ENCODE measurements around the gene WDR70.
"Not testable (repeated sequence)": the region's sequence is repeated elsewhere in the genome, so short reads cannot be mapped to it uniquely, and the experiment has no call there.

Gene WDR70

DNA sequence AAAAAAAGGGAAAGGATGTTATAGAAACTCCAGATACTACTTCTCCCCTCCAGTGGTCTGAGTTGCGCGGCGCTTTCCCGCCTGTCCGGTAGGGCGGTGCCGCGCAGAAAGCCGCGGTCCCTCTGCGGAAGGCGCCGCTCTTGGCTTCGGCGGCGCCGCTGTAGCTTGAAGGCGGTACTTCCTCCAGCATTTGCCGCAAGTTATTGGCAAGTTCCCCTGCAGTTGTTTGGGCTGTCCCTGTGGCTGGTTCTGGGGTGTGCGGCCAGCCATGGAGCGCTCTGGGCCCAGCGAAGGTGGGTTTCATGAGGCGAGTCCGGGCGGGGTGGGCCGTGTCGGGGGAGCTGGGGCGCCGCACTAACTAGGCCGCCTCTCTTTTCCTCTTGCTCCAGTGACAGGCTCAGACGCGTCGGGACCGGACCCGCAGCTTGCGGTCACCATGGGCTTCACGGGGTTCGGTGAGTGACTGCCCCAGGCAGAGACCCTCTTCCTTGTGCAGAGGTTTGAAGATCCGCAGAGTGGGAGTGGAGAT is at the start of gene WDR70:
TSS of gene WDR70 (plus strand) at position 219 of the 529 bp plus-strand sequence. CDS start at position 269, 50 bp downstream.
- peak; percentile 94 for DNase-seq

DNA sequence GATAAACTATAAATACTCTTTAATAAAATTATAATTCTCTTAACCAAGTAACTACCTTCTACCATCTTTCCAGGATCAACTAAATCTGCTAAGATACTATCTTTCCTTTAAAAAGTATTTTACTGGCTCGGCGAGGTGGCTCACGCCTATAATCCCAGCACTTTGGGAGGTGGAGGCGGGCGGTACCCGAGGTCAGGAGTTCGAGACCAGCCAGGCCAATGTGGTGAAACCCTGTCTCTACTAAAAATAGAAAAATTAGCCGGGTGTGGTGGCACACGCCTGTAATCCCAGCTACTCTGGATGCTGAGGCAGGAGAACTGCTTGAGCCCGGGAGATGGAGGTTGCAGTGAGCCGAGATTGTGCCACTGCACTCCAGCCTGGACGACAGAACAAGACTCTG is 44.4 kb upstream of the WDR70 start:
- not testable (repeated sequence) for DNase-seq

DNA sequence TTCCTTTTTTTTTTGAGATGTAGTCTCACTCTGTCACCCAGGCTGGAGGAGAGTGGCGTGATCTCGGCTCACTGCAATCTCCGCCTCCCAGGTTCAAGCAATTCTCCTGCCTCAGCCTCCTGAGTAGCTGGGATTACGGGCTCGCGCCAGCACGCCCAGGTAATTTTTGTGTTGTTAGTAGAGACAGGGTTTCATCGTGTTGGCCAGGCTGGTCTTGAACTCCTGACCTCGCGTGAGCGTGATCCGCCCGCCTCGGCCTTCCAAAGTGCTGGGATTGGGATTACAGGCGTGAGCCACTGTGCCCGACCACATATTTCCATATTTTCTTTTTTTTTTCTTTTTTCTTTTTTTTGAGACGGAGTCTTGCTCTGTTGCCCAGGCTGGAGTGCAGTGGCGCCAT is 36.4 kb upstream of the WDR70 start:
- DNase-seq: not testable (repeated sequence)

DNA sequence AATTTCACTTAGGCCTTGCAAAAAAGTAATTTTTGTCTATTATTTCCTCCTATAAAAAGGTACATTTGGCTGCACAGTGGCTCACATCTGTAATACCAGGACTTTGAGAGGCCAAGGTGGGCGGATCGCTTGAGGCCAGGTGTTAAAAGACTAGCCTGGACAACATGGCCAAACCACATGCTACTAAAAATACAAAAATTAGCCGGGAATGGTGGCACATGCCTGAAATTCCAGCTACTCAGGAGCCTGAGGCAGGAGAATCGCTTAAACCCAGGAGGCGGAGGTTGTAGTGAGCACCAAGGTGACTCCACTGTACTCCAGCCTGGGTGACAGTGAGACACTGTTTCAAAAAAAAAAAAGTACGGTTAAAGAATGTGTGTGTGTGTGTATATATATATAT is 24.0 kb upstream of the WDR70 start:
- no peak for DNase-seq

GRCh38 chr5:37370550-37370863 is 8.6 kb upstream of the WDR70 start:
- no peak for DNase-seq

DNA sequence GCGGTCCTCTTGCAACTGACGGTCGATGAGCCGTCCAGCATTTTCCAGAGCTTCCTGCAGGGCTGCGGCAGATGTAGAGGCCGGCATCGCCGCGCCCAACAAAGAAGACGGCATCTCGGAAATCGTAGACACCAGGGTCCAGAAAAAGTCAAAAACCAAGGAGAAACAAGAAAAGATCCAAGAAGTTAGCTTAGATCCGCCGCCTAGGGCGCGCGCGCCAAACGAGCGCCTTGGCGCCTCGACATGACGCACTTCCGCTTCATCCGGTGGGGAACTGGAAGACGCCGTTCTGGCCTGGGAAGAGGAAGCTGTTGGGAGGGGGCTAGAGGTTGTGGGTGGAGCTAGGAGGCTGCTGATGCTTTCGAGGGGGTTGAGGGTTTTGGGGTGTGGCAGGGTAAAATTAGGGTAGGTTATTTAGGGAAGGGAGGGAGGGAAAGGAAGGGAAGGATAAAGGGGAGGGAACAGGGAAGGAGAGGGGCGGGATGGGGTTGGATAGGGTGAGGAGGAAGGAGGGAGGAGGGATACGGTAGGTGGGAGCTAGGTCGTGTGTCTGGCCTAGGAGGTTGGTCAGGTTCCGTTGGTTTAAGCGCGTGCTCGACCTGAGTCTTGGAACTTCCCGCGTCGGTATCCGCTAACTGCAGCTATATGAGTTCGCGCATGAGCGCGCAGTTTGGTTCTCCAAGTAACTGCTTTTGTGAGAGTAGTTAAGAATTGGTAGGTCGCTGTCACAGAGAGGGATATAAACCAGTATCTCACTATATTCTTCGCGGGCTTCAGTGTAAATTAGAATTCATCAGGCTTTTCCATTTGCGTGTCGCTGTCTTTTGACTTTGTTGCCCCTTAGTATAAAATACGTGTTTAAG is 8.0 kb upstream of the WDR70 start, which contains the start of gene NUP155:
TSS of gene NUP155 (minus strand) at position 243 of the 863 bp plus-strand sequence. CDS start at position 114, 129 bp downstream.
- peak; percentile 98 for DNase-seq

- DNase-seq: no peak
These were observed 4.0 kb upstream of the WDR70 start for GRCh38 chr5:37375091-37375490.

DNA sequence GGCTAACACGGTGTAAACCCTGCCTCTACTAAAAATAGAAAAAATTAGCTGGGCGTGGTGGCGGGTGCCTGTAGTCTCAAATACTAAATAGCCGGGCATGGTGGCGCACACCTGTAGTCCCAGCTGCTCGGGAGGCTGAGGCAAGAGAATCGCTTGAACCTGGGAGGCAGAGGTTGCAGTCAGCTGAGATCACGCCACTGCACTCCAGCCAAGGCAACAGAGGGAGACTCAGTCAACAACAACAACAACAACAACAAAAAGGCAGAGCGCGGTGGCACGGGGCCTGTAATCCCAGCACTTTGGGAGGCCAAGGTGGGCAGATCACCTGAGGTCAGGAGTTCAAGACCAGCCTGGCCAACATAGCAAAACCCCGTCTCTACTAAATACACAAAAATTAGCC is 1.1 kb upstream of the WDR70 start:
- DNase-seq: not testable (repeated sequence)

- no peak for DNase-seq
These were observed 12.5 kb downstream of the WDR70 start for GRCh38 chr5:37391591-37391990.

DNA sequence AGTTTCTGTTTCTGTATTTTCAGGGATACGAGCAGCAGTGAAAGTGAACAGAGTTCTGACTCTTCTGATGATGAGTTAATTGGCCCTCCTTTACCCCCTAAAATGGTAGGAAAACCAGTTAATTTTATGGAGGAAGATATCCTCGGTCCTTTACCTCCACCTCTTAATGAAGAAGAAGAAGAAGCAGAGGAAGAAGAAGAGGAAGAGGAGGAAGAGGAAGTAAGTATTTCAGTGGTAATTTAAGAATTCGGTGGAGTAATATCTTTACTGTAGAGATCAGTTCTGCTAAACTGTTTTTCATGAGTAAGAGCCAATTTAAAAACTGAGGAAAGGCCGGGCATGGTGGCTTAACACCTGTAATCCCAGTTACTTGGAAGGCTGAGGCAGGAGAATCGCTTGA is 17.2 kb downstream of the WDR70 start:
- DNase-seq: no peak

- no peak for DNase-seq
These were observed 21.4 kb downstream of the WDR70 start for GRCh38 chr5:37400501-37400900.

- DNase-seq: no peak
These were observed 33.4 kb downstream of the WDR70 start for GRCh38 chr5:37412515-37412914.

- not testable (repeated sequence) for DNase-seq
These were observed 36.3 kb downstream of the WDR70 start for GRCh38 chr5:37415456-37415855.

GRCh38 chr5:37417347-37417746 is 38.2 kb downstream of the WDR70 start:
- DNase-seq: no peak

DNA sequence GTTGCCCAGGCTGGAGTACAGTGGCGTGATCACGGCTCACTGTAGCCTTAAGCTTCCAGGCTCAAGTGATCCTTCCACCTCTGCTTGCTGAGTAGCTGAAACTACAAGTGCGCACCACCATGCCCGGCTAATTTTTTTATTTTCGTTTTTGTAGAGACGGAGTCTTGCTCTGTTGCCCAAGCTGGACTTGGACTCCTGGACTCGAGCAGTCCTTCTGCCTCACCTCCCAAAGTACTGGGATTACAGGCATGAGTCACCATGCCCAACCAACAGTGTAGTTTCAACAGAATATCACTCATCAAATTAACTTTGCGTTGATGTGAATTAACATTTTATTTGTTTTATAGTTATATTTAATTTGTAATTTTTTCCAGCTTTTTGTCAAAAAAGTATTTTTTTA is 45.3 kb downstream of the WDR70 start:
- DNase-seq: no peak

DNA sequence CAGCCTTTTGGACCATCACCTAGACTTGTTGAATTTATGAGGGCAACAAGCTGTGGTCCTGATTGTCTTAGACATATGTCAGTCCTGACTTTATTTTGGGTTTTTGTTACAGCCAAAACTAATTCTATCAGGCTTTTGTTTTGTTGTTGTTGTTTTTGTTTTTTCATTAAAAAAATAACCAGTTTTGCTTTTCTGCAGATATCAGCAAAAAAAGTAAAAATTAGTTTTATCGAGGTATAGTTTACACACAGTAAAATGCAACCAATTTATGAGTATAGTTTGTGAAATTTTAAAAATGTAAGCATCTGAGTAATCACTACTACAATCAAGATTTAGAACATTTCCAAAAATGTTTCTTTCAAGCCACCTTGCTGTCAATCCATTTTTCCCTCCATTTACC is 48.9 kb downstream of the WDR70 start:
- DNase-seq: no peak

- DNase-seq: no peak
These were observed 56.1 kb downstream of the WDR70 start for GRCh38 chr5:37435261-37435660.

- DNase-seq: no peak
These were observed 57.2 kb downstream of the WDR70 start for GRCh38 chr5:37436146-37436934.

DNA sequence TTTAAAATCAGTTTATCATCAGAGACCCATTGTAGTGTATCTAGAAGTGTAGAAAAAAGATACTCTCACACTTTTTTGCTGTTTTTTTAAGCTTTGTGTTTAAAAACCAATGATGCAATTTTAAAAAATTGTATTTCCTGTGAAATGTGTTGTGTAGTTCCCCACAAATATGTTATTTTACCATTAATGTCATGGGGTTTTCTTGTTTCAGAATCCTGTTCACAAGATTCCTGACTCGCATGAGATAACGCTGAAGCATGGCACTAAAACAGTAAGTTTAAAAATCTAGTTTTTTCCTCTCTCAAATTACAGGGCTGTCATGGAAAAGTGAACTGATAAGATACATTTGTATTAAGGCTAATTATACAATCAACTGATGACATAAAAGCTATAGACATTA is 58.6 kb downstream of the WDR70 start:
- no peak for DNase-seq

DNA sequence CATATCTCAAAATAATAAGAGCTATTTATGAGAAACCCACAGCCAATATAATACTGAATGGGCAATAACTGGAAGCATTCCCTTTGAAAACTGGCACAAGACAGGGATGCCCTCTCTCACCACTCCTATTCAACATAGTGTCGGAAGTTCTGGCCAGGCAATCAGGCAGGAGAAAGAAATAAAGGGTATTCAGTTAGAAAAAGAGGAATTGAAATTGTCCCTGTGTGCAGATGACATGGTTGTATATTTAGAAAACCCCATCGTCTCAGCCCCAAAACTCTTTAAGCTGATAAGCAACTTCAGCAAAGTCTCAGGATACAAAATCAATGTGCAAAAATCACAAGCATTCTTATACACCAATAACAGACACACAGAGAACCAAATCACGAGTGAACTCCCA is 66.7 kb downstream of the WDR70 start:
- DNase-seq: not testable (repeated sequence)

- no peak for DNase-seq
These were observed 69.8 kb downstream of the WDR70 start for GRCh38 chr5:37448941-37449340.

GRCh38 chr5:37451991-37452390 is 72.9 kb downstream of the WDR70 start:
- DNase-seq: not testable (repeated sequence)

GRCh38 chr5:37453252-37453651 is 74.1 kb downstream of the WDR70 start:
- DNase-seq: not testable (repeated sequence)

Measured in hematopoietic multipotent progenitor cell treated with erythropoietin and hydrocortisone succinate and interleukin-3 and kit ligand, for 6 days (in vitro differentiated cells).